HepG2 (cell line): ENCODE data around the gene CTSA. TPM values are rescaled to one million over a fixed set of nuclear protein-coding genes. Genes with fewer than 3 reads are reported as not detected.

Experiments
- AHR ChIP-seq: IDR thresholded peaks from 2 replicates; pipeline ENCODE4 v1.6.1; 2018; ENCODE audit warnings: missing genetic modification reagents, missing compliant biosample characterization
- ASH2L ChIP-seq: fragments of 300-600, 200-600 bp; sonication (generic); IDR thresholded peaks from 2 replicates; pipeline ENCODE4 v1.7.0; 2017; ENCODE audit warnings: low read depth, mild to moderate bottlenecking, moderate library complexity, mixed read lengths, low read length; ENCODE audit not compliant: insufficient read length
- CBX2 ChIP-seq, 2 experiments: fragments of 200-600 bp in 1 of 2; sonication (generic); formaldehyde crosslinking in 1 of 2; IDR thresholded peaks; 2 replicates each; pipeline versions ENCODE4 v1.7.0 to v1.8.1; 2018 to 2022; ENCODE audit warnings: low read depth in 2 of 2, low read length in 1 of 2, mild to moderate bottlenecking in 1 of 2, missing genetic modification reagents in 1 of 2
- FLYWCH1 ChIP-seq: sonication (generic); formaldehyde crosslinking; IDR thresholded peaks from 2 replicates; pipeline ENCODE4 v1.8.1; 2023; ENCODE audit warnings: mild to moderate bottlenecking, missing genetic modification reagents
- ISX ChIP-seq: sonication (generic); formaldehyde crosslinking; conservative IDR thresholded peaks from 2 replicates; pipeline ENCODE4 v1.5.0; 2020; ENCODE audit warnings: missing genetic modification reagents
- KDM6A ChIP-seq: IDR thresholded peaks from 2 replicates; pipeline ENCODE4 v1.6.1; 2016; ENCODE audit warnings: low read depth
- ZFAT ChIP-seq: sonication (generic); formaldehyde crosslinking; conservative IDR thresholded peaks from 2 replicates; pipeline ENCODE4 v1.8.1; 2023; ENCODE audit warnings: missing genetic modification reagents, inconsistent platforms
- ZFP41 ChIP-seq: sonication (generic); formaldehyde crosslinking; IDR thresholded peaks from 2 replicates; pipeline ENCODE4 v1.4.0; 2020; ENCODE audit warnings: mild to moderate bottlenecking, missing genetic modification reagents, borderline replicate concordance
- ZNF256 ChIP-seq: sonication (generic); formaldehyde crosslinking; conservative IDR thresholded peaks from 2 replicates; pipeline ENCODE4 v1.4.0; 2020; ENCODE audit warnings: missing genetic modification reagents
- ZNF660 ChIP-seq: sonication (generic); formaldehyde crosslinking; IDR thresholded peaks from 2 replicates; pipeline ENCODE4 v1.5.1; 2020; ENCODE audit warnings: mild to moderate bottlenecking, low read depth, missing genetic modification reagents, borderline replicate concordance
- ZNF724P ChIP-seq: sonication (generic); formaldehyde crosslinking; IDR thresholded peaks from 2 replicates; pipeline ENCODE4 v1.8.0; 2022; ENCODE audit warnings: missing genetic modification reagents, borderline replicate concordance
- ZNF780A ChIP-seq: sonication (generic); formaldehyde crosslinking; IDR thresholded peaks from 2 replicates; pipeline ENCODE4 v1.8.0; 2022; ENCODE audit warnings: mild to moderate bottlenecking, missing genetic modification reagents, moderate library complexity
- polyA plus RNA-seq, 8 experiments: library from polyadenylated mRNA; depleted of rRNA in 3 of 8; stranded (reverse) in 7 of 8; unstranded in 1 of 8; fragments of >200 nt; fragmentation: Illumina TruSeq in 4 of 8; extraction: Trizol in 4 of 8; gene quantifications; 2 replicates each; pipeline versions ENCODE4 v1.2.1 to v1.2.3, GENCODE V29; 2011 to 2016; ENCODE audit warnings: low read depth in 4 of 8, missing spikeins in 1 of 8, mixed read lengths in 1 of 8; ENCODE audit not compliant: insufficient read depth in 1 of 8
- total RNA-seq, 5 experiments: library from RNA; depleted of rRNA; stranded (reverse); fragments of >200 nt; fragmentation: Illumina TruSeq; extraction: Trizol; gene quantifications; 2 replicates each; pipeline ENCODE4 v1.2.3, GENCODE V29; 2016; ENCODE audit warnings: low read depth in 1 of 5
- TF ChIP-seq, protein P1 (sequence below): IDR thresholded peaks from 2 replicates; pipeline ENCODE4 v1.6.1; 2016; ENCODE audit warnings: missing genetic modification reagents, missing compliant biosample characterization
- TF ChIP-seq, protein P2 (sequence below): sonication (generic); formaldehyde crosslinking; IDR thresholded peaks from 2 replicates; pipeline ENCODE4 v1.9.0; 2021; ENCODE audit warnings: mild to moderate bottlenecking, missing genetic modification reagents
- TF ChIP-seq, protein P3 (sequence below): sonication (generic); formaldehyde crosslinking; IDR thresholded peaks from 2 replicates; pipeline ENCODE4 v1.4.0; 2020; ENCODE audit warnings: missing genetic modification reagents
- TF ChIP-seq, protein P4 (sequence below): sonication (generic); formaldehyde crosslinking; IDR thresholded peaks from 2 replicates; pipeline ENCODE4 v1.9.0; 2021; ENCODE audit warnings: missing genetic modification reagents, borderline replicate concordance

The CTSA gene
- total and polyA plus RNA-seq, 2 of the 13 experiments (the other 11 are each of a cell fraction or from before 2014, with no cell fraction given) = 202 to 231 TPM

DNA sequence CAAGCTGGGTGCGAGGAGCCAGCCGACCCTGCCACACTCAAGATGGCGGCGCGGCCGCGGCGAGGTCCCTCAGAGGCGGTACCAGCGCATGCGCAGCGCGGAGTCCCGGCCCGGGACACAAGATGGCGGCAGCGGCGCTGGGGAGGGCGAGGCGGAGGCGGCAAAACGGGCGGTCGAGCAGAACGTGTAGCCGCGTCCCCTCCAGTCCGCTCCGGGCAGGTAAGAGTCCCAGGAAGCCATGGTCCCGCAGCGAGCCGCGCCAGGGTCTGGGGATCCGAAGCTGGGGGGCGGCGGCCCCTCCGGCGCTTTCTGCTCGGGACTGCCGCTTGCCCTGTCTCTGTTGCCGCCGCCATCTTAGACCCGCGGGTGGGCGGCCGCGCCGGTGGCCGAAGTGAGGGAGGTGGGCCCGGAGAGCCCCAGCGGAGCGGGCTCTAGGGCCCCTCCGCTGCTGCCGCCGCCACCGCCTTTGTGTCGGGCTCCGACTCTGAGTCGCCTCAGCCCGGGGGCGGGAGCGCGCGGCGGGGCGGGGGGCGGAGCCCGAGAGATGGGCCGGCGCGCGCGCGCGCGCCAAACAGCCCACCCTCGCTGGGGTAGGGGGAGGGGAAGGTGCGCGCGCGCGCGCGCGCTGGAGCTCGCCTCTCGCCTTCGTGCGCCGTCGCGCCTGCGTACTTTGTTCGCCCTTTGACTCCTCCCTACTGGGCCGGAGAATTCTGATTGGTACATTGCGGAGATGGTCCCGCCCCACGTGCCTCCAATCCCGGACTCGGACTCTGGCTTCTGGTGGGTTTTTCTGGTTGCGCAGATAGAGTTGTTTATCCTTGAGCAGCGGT is 43.7 kb downstream of the CTSA start, which contains the start of gene PCIF1 (continued):
- peak; percentile 85; the same call in 1 of the 2 replicates for TF ChIP-seq ZNF256 (CRISPR knock-in tag)
- TF ChIP-seq ASH2L = peak; percentile 92
- TF ChIP-seq ISX (CRISPR knock-in tag) = peak; percentile 93; the same call in 1 of the 2 replicates
- TF ChIP-seq FLYWCH1 (CRISPR knock-in tag) = no peak
- TF ChIP-seq AHR (CRISPR knock-in tag) = peak; percentile 99
- no peak for TF ChIP-seq KDM6A (CRISPR knock-in tag)
- TF ChIP-seq, protein P1, sequence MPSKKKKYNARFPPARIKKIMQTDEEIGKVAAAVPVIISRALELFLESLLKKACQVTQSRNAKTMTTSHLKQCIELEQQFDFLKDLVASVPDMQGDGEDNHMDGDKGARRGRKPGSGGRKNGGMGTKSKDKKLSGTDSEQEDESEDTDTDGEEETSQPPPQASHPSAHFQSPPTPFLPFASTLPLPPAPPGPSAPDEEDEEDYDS (CRISPR knock-in tag) = peak; percentile 78
- TF ChIP-seq ZFAT (CRISPR knock-in tag) = 0 out of 2 replicates have a peak, but pooled peaks have one; percentile 88
- TF ChIP-seq ZFP41 (CRISPR knock-in tag) = peak; percentile 96
- TF ChIP-seq, protein P2, sequence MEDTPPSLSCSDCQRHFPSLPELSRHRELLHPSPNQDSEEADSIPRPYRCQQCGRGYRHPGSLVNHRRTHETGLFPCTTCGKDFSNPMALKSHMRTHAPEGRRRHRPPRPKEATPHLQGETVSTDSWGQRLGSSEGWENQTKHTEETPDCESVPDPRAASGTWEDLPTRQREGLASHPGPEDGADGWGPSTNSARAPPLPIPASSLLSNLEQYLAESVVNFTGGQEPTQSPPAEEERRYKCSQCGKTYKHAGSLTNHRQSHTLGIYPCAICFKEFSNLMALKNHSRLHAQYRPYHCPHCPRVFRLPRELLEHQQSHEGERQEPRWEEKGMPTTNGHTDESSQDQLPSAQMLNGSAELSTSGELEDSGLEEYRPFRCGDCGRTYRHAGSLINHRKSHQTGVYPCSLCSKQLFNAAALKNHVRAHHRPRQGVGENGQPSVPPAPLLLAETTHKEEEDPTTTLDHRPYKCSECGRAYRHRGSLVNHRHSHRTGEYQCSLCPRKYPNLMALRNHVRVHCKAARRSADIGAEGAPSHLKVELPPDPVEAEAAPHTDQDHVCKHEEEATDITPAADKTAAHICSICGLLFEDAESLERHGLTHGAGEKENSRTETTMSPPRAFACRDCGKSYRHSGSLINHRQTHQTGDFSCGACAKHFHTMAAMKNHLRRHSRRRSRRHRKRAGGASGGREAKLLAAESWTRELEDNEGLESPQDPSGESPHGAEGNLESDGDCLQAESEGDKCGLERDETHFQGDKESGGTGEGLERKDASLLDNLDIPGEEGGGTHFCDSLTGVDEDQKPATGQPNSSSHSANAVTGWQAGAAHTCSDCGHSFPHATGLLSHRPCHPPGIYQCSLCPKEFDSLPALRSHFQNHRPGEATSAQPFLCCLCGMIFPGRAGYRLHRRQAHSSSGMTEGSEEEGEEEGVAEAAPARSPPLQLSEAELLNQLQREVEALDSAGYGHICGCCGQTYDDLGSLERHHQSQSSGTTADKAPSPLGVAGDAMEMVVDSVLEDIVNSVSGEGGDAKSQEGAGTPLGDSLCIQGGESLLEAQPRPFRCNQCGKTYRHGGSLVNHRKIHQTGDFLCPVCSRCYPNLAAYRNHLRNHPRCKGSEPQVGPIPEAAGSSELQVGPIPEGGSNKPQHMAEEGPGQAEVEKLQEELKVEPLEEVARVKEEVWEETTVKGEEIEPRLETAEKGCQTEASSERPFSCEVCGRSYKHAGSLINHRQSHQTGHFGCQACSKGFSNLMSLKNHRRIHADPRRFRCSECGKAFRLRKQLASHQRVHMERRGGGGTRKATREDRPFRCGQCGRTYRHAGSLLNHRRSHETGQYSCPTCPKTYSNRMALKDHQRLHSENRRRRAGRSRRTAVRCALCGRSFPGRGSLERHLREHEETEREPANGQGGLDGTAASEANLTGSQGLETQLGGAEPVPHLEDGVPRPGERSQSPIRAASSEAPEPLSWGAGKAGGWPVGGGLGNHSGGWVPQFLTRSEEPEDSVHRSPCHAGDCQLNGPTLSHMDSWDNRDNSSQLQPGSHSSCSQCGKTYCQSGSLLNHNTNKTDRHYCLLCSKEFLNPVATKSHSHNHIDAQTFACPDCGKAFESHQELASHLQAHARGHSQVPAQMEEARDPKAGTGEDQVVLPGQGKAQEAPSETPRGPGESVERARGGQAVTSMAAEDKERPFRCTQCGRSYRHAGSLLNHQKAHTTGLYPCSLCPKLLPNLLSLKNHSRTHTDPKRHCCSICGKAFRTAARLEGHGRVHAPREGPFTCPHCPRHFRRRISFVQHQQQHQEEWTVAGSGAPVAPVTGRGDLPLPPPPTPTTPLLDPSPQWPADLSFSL (CRISPR knock-in tag) = peak; percentile 75; the same call in 1 of the 2 replicates
- 0 out of 2 replicates have a peak, but pooled peaks have one; percentile 84 for TF ChIP-seq ZNF780A (CRISPR knock-in tag)
- TF ChIP-seq, protein P3, sequence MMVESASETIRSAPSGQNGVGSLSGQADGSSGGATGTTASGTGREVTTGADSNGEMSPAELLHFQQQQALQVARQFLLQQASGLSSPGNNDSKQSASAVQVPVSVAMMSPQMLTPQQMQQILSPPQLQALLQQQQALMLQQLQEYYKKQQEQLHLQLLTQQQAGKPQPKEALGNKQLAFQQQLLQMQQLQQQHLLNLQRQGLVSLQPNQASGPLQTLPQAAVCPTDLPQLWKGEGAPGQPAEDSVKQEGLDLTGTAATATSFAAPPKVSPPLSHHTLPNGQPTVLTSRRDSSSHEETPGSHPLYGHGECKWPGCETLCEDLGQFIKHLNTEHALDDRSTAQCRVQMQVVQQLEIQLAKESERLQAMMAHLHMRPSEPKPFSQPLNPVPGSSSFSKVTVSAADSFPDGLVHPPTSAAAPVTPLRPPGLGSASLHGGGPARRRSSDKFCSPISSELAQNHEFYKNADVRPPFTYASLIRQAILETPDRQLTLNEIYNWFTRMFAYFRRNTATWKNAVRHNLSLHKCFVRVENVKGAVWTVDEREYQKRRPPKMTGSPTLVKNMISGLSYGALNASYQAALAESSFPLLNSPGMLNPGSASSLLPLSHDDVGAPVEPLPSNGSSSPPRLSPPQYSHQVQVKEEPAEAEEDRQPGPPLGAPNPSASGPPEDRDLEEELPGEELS (CRISPR knock-in tag) = peak; percentile 47; the same call in 1 of the 2 replicates
- TF ChIP-seq, protein P4, sequence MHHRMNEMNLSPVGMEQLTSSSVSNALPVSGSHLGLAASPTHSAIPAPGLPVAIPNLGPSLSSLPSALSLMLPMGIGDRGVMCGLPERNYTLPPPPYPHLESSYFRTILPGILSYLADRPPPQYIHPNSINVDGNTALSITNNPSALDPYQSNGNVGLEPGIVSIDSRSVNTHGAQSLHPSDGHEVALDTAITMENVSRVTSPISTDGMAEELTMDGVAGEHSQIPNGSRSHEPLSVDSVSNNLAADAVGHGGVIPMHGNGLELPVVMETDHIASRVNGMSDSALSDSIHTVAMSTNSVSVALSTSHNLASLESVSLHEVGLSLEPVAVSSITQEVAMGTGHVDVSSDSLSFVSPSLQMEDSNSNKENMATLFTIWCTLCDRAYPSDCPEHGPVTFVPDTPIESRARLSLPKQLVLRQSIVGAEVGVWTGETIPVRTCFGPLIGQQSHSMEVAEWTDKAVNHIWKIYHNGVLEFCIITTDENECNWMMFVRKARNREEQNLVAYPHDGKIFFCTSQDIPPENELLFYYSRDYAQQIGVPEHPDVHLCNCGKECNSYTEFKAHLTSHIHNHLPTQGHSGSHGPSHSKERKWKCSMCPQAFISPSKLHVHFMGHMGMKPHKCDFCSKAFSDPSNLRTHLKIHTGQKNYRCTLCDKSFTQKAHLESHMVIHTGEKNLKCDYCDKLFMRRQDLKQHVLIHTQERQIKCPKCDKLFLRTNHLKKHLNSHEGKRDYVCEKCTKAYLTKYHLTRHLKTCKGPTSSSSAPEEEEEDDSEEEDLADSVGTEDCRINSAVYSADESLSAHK (CRISPR knock-in tag) = peak; percentile 47; the same call in 1 of the 2 replicates
- TF ChIP-seq CBX2 (IDR thresholded peaks at IDR 0.05; ENCODE audit: low read depth, low read length) = no peak
- peak; percentile 24; the same call in 1 of the 2 replicates for TF ChIP-seq CBX2 (CRISPR knock-in tag; IDR thresholded peaks at IDR 0.05; ENCODE audit: low read depth)
- TF ChIP-seq ZNF660 (CRISPR knock-in tag) = peak; percentile 97; the same call in 1 of the 2 replicates
- peak; percentile 84 for TF ChIP-seq ZNF724P
